GM13976 (cell line): Measurements from ENCODE around the gene ST3GAL3.

Experiments
- DNase-seq: peaks from one replicate; pipeline ENCODE4 v3.0.0; 2012; ENCODE audit warnings: low spot score
- CTCF ChIP-seq: IDR thresholded peaks from 2 replicates; pipeline ENCODE4 v1.5.1; 2012; ENCODE audit warnings: borderline replicate concordance, mild to moderate bottlenecking; ENCODE audit not compliant: insufficient read depth; ENCODE audit errors: extremely low read depth, missing control alignments, control extremely low read depth
- in situ Hi-C: fragments of 300-500 bp; cut with MboI; formaldehyde crosslinking; loops from one replicate; pipeline ENCODE4 v1.12.0; 2022; ENCODE audit warnings: low sequenced_read_pairs, mixed read lengths, inconsistent platforms; ENCODE audit not compliant: unreplicated experiment

The ST3GAL3 gene

GRCh38 chr1:43802356-43802980, 95.1 kb downstream of the ST3GAL3 start:
- no peak for TF ChIP-seq CTCF
- DNase-seq: no peak
- in situ Hi-C loops: no loop called here

GRCh38 chr1:43803105-43803504, 95.8 kb downstream of the ST3GAL3 start:
- in situ Hi-C loops: no loop called here
- no peak for DNase-seq
- no peak for TF ChIP-seq CTCF

- no peak for DNase-seq
- in situ Hi-C loops: no loop called here
- TF ChIP-seq CTCF: no peak
Observed at GRCh38 chr1:43803646-43804045, 96.3 kb downstream of the ST3GAL3 start.

GRCh38 chr1:43804569-43804968, 97.2 kb downstream of the ST3GAL3 start:
- no peak for TF ChIP-seq CTCF
- in situ Hi-C loops: no loop called here
- no peak for DNase-seq

- in situ Hi-C loops: no loop called here
- no peak for TF ChIP-seq CTCF
- DNase-seq: no peak
Observed at GRCh38 chr1:43805340-43805739, 98.0 kb downstream of the ST3GAL3 start.

GRCh38 chr1:43806183-43806582, 98.8 kb downstream of the ST3GAL3 start:
- in situ Hi-C loops: no loop called here
- no peak for TF ChIP-seq CTCF
- no peak for DNase-seq
